HepG2 (cell line): ENCODE data around the gene KLF9. TPM values are rescaled to one million over a fixed set of nuclear protein-coding genes. Genes with fewer than 3 reads are reported as not detected.

Experiments used
- BATF2 ChIP-seq: sonication (generic); formaldehyde crosslinking; IDR thresholded peaks from 2 replicates; pipeline ENCODE4 v1.8.0; 2022; ENCODE audit warnings: mild to moderate bottlenecking, missing genetic modification reagents, moderate library complexity
- CREM ChIP-seq, 2 experiments: sonication (generic) in 1 of 2; formaldehyde crosslinking in 1 of 2; IDR thresholded peaks; 2 replicates each; pipeline versions ENCODE4 v1.4.0 to v1.6.1; 2016 to 2020; ENCODE audit warnings: antibody characterized with exemption in 1 of 2, mild to moderate bottlenecking in 1 of 2, missing genetic modification reagents in 1 of 2
- FOSL2 ChIP-seq: sonication (generic); formaldehyde crosslinking; IDR thresholded peaks from 2 replicates; pipeline ENCODE4 v1.4.0; 2020; ENCODE audit warnings: missing genetic modification reagents
- GATAD1 ChIP-seq: IDR thresholded peaks from 2 replicates; pipeline ENCODE4 v1.6.1; 2016; ENCODE audit warnings: missing genetic modification reagents, missing compliant biosample characterization
- HMGXB4 ChIP-seq, 2 experiments: sonication (generic) in 1 of 2; formaldehyde crosslinking in 1 of 2; IDR thresholded peaks; 2 replicates each; pipeline versions ENCODE4 v1.4.0 to v1.6.1; 2018 to 2020; ENCODE audit warnings: missing genetic modification reagents in 2 of 2, borderline replicate concordance in 1 of 2, low read depth in 1 of 2, mild to moderate bottlenecking in 1 of 2, missing biosample characterization in 1 of 2
- MAF1 ChIP-seq: sonication (generic); formaldehyde crosslinking; IDR thresholded peaks from 2 replicates; pipeline ENCODE4 v1.5.0; 2020; ENCODE audit warnings: missing genetic modification reagents, borderline replicate concordance
- PRDM4 ChIP-seq: sonication (generic); formaldehyde crosslinking; IDR thresholded peaks from 2 replicates; pipeline ENCODE4 v1.9.0; 2021; ENCODE audit warnings: missing genetic modification reagents, borderline replicate concordance
- RAD51 ChIP-seq: fragments of 450-650 bp; IDR thresholded peaks from 2 replicates; pipeline ENCODE4 v1.6.1; 2016; ENCODE audit warnings: borderline replicate concordance
- SIN3B ChIP-seq: fragments of 150-350 bp; IDR thresholded peaks from 2 replicates; pipeline ENCODE4 v1.6.1; 2014; ENCODE audit warnings: low read length
- ZBTB26 ChIP-seq: IDR thresholded peaks from 2 replicates; pipeline ENCODE4 v1.6.1; 2016; ENCODE audit warnings: missing compliant biosample characterization, missing genetic modification reagents, borderline replicate concordance
- ZFY ChIP-seq: sonication (generic); formaldehyde crosslinking; IDR thresholded peaks from 2 replicates; pipeline ENCODE4 v1.4.0; 2020; ENCODE audit warnings: missing genetic modification reagents
- ZNF333 ChIP-seq: sonication (generic); formaldehyde crosslinking; IDR thresholded peaks from 2 replicates; pipeline ENCODE4 v1.4.0; 2020; ENCODE audit warnings: mild to moderate bottlenecking, missing genetic modification reagents, borderline replicate concordance
- ZNF484 ChIP-seq: sonication (generic); formaldehyde crosslinking; IDR thresholded peaks from 2 replicates; pipeline ENCODE4 v1.5.1; 2020; ENCODE audit warnings: mild to moderate bottlenecking, low read depth, missing genetic modification reagents, borderline replicate concordance
- ZNF605 ChIP-seq: sonication (generic); formaldehyde crosslinking; IDR thresholded peaks from 2 replicates; pipeline ENCODE4 v1.8.0; 2022; ENCODE audit warnings: mild to moderate bottlenecking, missing genetic modification reagents
- polyA plus RNA-seq, 8 experiments: library from polyadenylated mRNA; depleted of rRNA in 3 of 8; stranded (reverse) in 7 of 8; unstranded in 1 of 8; fragments of >200 nt; fragmentation: Illumina TruSeq in 4 of 8; extraction: Trizol in 4 of 8; gene quantifications; 2 replicates each; pipeline versions ENCODE4 v1.2.1 to v1.2.3, GENCODE V29; 2011 to 2016; ENCODE audit warnings: low read depth in 4 of 8, missing spikeins in 1 of 8, mixed read lengths in 1 of 8; ENCODE audit not compliant: insufficient read depth in 1 of 8
- total RNA-seq, 5 experiments: library from RNA; depleted of rRNA; stranded (reverse); fragments of >200 nt; fragmentation: Illumina TruSeq; extraction: Trizol; gene quantifications; 2 replicates each; pipeline ENCODE4 v1.2.3, GENCODE V29; 2016; ENCODE audit warnings: low read depth in 1 of 5
- TF ChIP-seq, protein P1 (sequence below): sonication (generic); formaldehyde crosslinking; IDR thresholded peaks from 2 replicates; pipeline ENCODE4 v1.8.0; 2022; ENCODE audit warnings: mild to moderate bottlenecking, missing genetic modification reagents; ENCODE audit not compliant: insufficient replicate concordance
- TF ChIP-seq, protein P2 (sequence below): sonication (generic); formaldehyde crosslinking; IDR thresholded peaks from 2 replicates; pipeline ENCODE4 v1.8.0; 2022; ENCODE audit warnings: missing genetic modification reagents, mild to moderate bottlenecking, moderate library complexity, borderline replicate concordance

The KLF9 gene
- total and polyA plus RNA-seq, 2 of the 13 experiments (the other 11 are each of a cell fraction or from before 2014, with no cell fraction given), result 5.7 to 7.2 TPM

GRCh38 chr9:70413799-70414775 lies at the start of gene KLF9 (continued):
- TF ChIP-seq HMGXB4 (CRISPR knock-in tag; IDR thresholded peaks at IDR 0.05; ENCODE audit: borderline replicate concordance in 1 of 2, low read depth in 1 of 2) (peak; percentile 28 to 62; a peak in 3 of 4 replicates), PRDM4 (CRISPR knock-in tag) (no peak), CREM (IDR thresholded peaks at IDR 0.05) (peak; percentile 82), CREM (CRISPR knock-in tag; IDR thresholded peaks at IDR 0.05) (no peak), BATF2 (no peak), FOSL2 (CRISPR knock-in tag) (peak; percentile 89), ZFY (CRISPR knock-in tag) (peak; percentile 15; the same call in 1 of the 2 replicates), MAF1 (CRISPR knock-in tag) (no peak), GATAD1 (CRISPR knock-in tag) (peak; percentile 69), ZNF333 (CRISPR knock-in tag) (0 out of 2 replicates have a peak, but pooled peaks have one; percentile 83), ZBTB26 (CRISPR knock-in tag) (peak; percentile 73; the same call in 1 of the 2 replicates), ZNF484 (CRISPR knock-in tag) (0 out of 2 replicates have a peak, but pooled peaks have one; percentile 76), SIN3B (no peak), ZNF605 (CRISPR knock-in tag) (peak; percentile 95), RAD51 (no peak)
- TF ChIP-seq, protein P1, sequence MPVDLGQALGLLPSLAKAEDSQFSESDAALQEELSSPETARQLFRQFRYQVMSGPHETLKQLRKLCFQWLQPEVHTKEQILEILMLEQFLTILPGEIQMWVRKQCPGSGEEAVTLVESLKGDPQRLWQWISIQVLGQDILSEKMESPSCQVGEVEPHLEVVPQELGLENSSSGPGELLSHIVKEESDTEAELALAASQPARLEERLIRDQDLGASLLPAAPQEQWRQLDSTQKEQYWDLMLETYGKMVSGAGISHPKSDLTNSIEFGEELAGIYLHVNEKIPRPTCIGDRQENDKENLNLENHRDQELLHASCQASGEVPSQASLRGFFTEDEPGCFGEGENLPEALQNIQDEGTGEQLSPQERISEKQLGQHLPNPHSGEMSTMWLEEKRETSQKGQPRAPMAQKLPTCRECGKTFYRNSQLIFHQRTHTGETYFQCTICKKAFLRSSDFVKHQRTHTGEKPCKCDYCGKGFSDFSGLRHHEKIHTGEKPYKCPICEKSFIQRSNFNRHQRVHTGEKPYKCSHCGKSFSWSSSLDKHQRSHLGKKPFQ (CRISPR knock-in tag), result peak; percentile 88
- TF ChIP-seq, protein P2, sequence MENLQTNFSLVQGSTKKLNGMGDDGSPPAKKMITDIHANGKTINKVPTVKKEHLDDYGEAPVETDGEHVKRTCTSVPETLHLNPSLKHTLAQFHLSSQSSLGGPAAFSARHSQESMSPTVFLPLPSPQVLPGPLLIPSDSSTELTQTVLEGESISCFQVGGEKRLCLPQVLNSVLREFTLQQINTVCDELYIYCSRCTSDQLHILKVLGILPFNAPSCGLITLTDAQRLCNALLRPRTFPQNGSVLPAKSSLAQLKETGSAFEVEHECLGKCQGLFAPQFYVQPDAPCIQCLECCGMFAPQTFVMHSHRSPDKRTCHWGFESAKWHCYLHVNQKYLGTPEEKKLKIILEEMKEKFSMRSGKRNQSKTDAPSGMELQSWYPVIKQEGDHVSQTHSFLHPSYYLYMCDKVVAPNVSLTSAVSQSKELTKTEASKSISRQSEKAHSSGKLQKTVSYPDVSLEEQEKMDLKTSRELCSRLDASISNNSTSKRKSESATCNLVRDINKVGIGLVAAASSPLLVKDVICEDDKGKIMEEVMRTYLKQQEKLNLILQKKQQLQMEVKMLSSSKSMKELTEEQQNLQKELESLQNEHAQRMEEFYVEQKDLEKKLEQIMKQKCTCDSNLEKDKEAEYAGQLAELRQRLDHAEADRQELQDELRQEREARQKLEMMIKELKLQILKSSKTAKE (CRISPR knock-in tag), result no peak
